Mucosa of descending colon (tissue), 3 donors: Measurements from ENCODE around the gene TMEM88. TPM values are rescaled to one million over a fixed set of nuclear protein-coding genes. Genes with fewer than 3 reads are reported as not detected.

Experiments used
- ATAC-seq: fragments of 200-7000 bp; cut with Tn5 transposase; one replicate; pipeline ENCODE4 v1.9.1; 2020; ENCODE audit warnings: mild to moderate bottlenecking, moderate library complexity
- DNase-seq, 3 donors: peaks; one replicate each; pipeline ENCODE4 v3.0.0-alpha.2; 2020
- H3K36me3 ChIP-seq: fragments of 200-600 bp; one replicate; pipeline ENCODE4 v1.8.0; 2021; ENCODE audit warnings: low read depth, mild to moderate bottlenecking
- H3K4me1 ChIP-seq: fragments of 200-600 bp; one replicate; pipeline ENCODE4 v1.8.0; 2021; ENCODE audit warnings: low read depth, mild to moderate bottlenecking
- H3K4me3 ChIP-seq: fragments of 200-600 bp; one replicate; pipeline ENCODE4 v1.8.0; 2021; ENCODE audit warnings: mild to moderate bottlenecking
- H3K9me3 ChIP-seq: fragments of 200-600 bp; one replicate; pipeline ENCODE4 v1.8.0; 2021; ENCODE audit warnings: mild to moderate bottlenecking
- CTCF ChIP-seq: fragments of 200-600 bp; IDR thresholded peaks from one replicate; pipeline ENCODE4 v1.8.0; 2022; ENCODE audit warnings: antibody characterized with exemption, mild to moderate bottlenecking
- intact Hi-C, 2 donors: fragments of 100-400 bp; cut with DNase I in 1 of 2; cut with micrococcal nuclease in 1 of 2; formaldehyde crosslinking; loops; one replicate each; pipeline versions ENCODE4 v1.11.0 to v1.11.1; 2022; cut with DNase I, micrococcal nuclease
- total RNA-seq, 3 donors: library from RNA; stranded (reverse); fragmentation: NEBNext Ultra II Directional in 2 of 3; extraction: Animal tissue kit (Norgen Biotek cat#: 25700) in 2 of 3; gene quantifications; one replicate each; pipeline versions ENCODE4 v1.2.1 to v1.2.4, GENCODE V29; 2021 to 2023
- donor health status: DM: no; HTN: no; CAD: no; lungs with moderate emphysema.
- donor health status: DM: no; HTN: no; CAD: no.
- donor health status: DM: no; HTN: yes; CAD: no.

TMEM88 gene
- total RNA-seq, 3 donors from 2014 or later = 3.5 to 8.5 (median 6.9) TPM

DNA sequence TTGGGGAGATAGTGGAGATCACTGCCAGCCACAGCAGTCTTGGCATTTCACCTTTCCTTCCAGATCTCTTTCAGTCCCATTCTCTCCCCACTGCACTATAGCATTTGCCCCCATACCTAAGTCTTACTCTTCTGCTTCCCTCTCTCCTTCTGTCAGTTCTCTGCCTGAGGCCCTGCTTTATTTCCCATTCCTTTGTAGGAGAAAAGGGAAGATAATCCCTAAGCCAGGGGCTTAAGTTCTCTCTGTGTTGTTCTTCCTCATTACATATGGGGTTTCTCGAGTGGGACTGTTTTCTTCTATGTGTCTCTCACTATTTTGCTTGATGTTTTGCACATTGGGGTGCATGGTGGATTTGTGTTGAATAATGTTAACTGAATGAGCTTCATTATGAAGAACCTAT lies 14.4 kb upstream of the TMEM88 start:
- DNase-seq (no peak), ATAC-seq (no peak)
- no peak for TF ChIP-seq CTCF
- Histone ChIP-seq H3K9me3 (no peaks in the 10 kb centered on the region), H3K4me1 (peaks cover 52% of the 10 kb centered on the region), H3K4me3 (no peak overlapping the region), H3K36me3 (no peaks in the 10 kb centered on the region)
- intact Hi-C loops = no loop called here

DNA sequence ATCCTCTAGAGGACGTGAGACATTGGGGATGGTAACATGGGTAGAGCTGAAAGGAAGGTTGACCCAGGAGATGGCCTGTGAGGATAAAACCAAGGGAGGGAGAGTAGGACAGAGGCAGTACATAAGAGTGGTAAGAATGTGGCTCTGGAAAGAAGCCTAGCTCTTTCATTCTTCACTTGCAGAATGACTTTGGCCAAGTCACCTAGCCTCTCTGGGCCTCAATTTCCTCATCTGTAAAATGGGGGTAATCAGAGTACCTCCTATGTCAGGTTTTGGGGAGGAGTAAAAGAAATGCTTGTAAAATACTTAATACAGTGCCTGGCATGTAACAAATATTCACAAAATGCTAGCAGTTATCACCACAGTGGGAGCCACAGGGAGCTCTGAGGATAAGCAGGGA lies 14.0 kb upstream of the TMEM88 start:
- no peaks in the 10 kb centered on the region for H3K9me3 ChIP-seq
- intact Hi-C loops = no loop called here
- H3K4me3 ChIP-seq = no peak overlapping the region
- peaks cover 56% of the 10 kb centered on the region for H3K4me1 ChIP-seq
- no peak for TF ChIP-seq CTCF
- no peaks in the 10 kb centered on the region for H3K36me3 ChIP-seq
- ATAC-seq (no peak), DNase-seq (no peak)

- Histone ChIP-seq H3K4me3 (peak overlapping the region; percentile 51), H3K36me3 (no peaks in the 10 kb centered on the region), H3K9me3 (no peaks in the 10 kb centered on the region), H3K4me1 (peaks cover 52% of the 10 kb centered on the region)
- TF ChIP-seq CTCF = no peak
- ATAC-seq = peak; percentile 23
- intact Hi-C loops = no loop called here
- DNase-seq = peak; percentile 80 to 92 (median 87)
Measured at GRCh38 chr17:7841396-7841914, 13.4 kb upstream of the TMEM88 start.

DNA sequence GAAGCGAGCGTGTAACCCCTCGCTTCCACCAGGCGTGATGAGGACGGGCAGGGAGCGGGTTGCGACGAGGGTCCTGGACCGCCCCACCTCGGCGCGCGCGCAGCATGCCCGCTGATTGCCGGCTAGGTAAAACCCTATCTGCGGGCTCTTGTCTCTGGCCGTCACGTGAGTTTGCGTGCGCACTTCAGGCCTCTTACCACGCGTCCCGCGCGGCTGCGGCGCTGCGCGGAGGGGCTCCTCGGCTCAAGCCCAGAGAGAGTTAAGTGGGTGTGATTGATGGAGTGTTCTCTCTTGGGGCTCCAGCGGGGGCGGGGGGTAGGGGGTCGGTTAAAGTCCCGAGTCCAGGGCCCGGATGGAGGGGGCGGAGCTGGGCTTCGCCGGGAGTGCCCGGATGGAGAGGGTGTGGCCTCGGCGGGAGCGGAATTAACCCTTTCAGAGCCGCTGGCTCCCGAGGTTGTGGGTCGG lies 12.9 kb upstream of the TMEM88 start:
- intact Hi-C loops = no loop called here
- no peaks in the 10 kb centered on the region for H3K9me3 ChIP-seq
- H3K36me3 ChIP-seq = no peaks in the 10 kb centered on the region
- peaks cover 49% of the 10 kb centered on the region for H3K4me1 ChIP-seq
- DNase-seq (peak; percentile 93 to 95 (median 94)), ATAC-seq (peak; percentile 65)
- peak overlapping the region; percentile 51 for H3K4me3 ChIP-seq
- TF ChIP-seq CTCF = no peak

- peak; percentile 24 for ATAC-seq
- DNase-seq = peak; percentile 73 to 91 (median 83)
- intact Hi-C loops = no loop called here
- Histone ChIP-seq H3K9me3 (no peaks in the 10 kb centered on the region), H3K36me3 (no peaks in the 10 kb centered on the region), H3K4me1 (peaks cover 42% of the 10 kb centered on the region), H3K4me3 (peak overlapping the region; percentile 51)
- TF ChIP-seq CTCF = no peak
Measured at GRCh38 chr17:7842380-7843256, 12.2 kb upstream of the TMEM88 start.
